ENCODE data around the gene FIGNL2. TPM values are rescaled to one million over a fixed set of nuclear protein-coding genes. Genes with fewer than 3 reads are reported as not detected.

Gene FIGNL2
- total RNA-seq, result 38.0 and 39.7 TPM in 2 replicates
- long read RNA-seq, partial matches to known transcripts, result 0 of 3 reads
- long read RNA-seq, other reads (novel, unspliced or antisense), result 3 of 3 reads

DNA sequence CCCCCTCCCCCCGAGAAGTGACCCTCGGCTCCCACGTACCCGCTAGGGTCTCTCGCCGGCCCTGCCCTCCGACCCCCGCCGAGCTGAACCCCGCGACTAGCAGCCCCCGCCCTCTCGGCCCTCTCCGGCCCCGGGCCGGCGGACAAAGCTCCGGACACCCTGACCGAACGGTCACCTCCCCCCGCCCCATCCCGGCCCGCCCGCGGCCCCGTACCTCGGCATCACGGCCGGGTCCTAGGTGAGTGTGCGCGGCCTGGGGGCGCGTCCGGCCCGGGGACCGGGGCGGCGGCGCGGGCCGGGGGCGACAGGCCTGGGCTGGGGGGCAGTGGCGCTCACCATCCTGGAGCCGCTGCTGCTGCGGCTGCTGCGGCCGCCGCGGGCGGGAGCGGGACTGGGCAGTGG lies at the start of gene FIGNL2:
Gene FIGNL2, minus strand, starts transcription at position 393 of the 402 bp plus-strand sequence. CDS start 26,305 bp downstream, outside the sequence.
- Mint-ChIP-seq H3K36me3 (ENCODE audit: low read depth) (no peaks in the 10 kb centered on the region), H3K9me3 (no peaks in the 10 kb centered on the region), H3K4me3 (peak within 1 kb of the TSS; percentile 94), H3K27ac (ENCODE audit: unreplicated experiment) (peak within 1 kb of the TSS; percentile 78), H3K27me3 (ENCODE audit: low read depth) (no peaks in the 10 kb centered on the region), H3K4me1 (peaks cover 47% of the 10 kb centered on the region)
- peak; percentile 40 for DNase-seq (ENCODE audit: low read depth, low spot score)
- TF ChIP-seq CTCF (conservative IDR thresholded peaks at IDR 0.05), result no peak

- H3K9me3 Mint-ChIP-seq, result no peaks in the 10 kb centered on the region
- H3K27me3 Mint-ChIP-seq (ENCODE audit: low read depth), result no peaks in the 10 kb centered on the region
- no peak for DNase-seq (ENCODE audit: low read depth, low spot score)
- no peak overlapping the region for H3K27ac Mint-ChIP-seq (ENCODE audit: unreplicated experiment)
- TF ChIP-seq CTCF (conservative IDR thresholded peaks at IDR 0.05), result no peak
- no peaks in the 10 kb centered on the region for H3K36me3 Mint-ChIP-seq (ENCODE audit: low read depth)
- H3K4me1 Mint-ChIP-seq, result no peaks in the 10 kb centered on the region
- no peak overlapping the region for H3K4me3 Mint-ChIP-seq
These were observed 48.7 kb upstream of the FIGNL2 start for GRCh38 chr12:51897181-51897580.

GRCh38 chr12:51896236-51896635 lies 47.7 kb upstream of the FIGNL2 start:
- Mint-ChIP-seq H3K9me3 (no peaks in the 10 kb centered on the region), H3K27me3 (ENCODE audit: low read depth) (no peaks in the 10 kb centered on the region), H3K4me1 (no peaks in the 10 kb centered on the region), H3K4me3 (no peak overlapping the region), H3K36me3 (ENCODE audit: low read depth) (no peaks in the 10 kb centered on the region), H3K27ac (ENCODE audit: unreplicated experiment) (no peak overlapping the region)
- no peak for TF ChIP-seq CTCF (conservative IDR thresholded peaks at IDR 0.05)
- DNase-seq (ENCODE audit: low read depth, low spot score), result no peak

DNA sequence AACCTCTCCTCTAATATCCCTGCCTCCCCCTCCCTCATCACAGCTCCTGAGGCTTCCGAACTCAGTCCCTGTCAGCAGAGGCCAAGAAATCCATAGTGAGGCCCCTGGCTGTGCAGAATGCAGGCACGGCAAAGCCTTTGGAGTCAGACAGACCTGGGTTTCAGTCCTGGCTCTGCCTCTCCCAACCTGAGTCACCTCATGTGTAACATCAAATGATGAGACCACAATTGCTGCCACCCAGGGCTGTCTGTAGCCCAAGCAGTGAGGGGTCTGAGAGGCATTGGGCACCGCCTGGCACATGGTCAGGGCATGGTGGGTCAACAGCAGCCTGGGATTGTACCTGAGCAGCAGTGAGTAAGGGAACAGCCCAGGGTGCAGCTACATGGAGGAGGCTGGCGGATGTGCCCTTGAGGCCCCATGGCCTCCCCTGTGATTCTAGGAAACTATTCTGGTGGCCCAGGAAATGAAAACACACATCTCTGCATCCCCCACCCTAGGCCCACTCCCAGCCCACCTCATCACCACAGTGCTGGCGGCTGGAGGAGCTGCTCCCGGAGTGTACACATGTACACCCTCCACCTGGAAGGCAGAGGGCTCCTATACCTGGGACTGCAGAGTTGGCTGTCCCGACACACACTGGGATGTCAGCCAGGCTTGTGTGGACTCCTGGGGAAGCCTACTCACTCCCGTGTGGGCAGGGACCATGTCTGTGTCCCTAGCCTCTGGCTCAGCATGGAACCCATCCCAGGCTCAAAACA lies 47.0 kb upstream of the FIGNL2 start:
- no peak overlapping the region for H3K27ac Mint-ChIP-seq (ENCODE audit: unreplicated experiment)

DNA sequence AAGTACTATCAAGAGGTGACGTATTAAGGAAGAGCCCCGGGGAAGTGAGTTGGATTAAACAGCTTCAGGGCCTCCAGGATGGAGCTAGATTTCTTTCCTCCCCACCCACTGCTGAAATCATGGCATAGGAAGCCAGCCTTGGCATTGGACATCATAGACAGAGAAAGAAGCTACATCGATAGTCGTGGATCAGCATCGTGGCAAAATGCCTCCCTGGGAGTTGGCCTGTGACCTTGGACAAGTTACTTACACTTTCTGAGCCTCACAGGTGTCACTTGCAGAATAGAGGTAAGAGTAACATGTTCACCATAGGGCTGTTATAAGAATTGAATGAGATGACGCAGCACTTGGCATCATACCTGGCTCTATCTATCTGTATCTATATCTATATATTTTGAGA lies 45.3 kb upstream of the FIGNL2 start:
- Mint-ChIP-seq H3K27me3 (ENCODE audit: low read depth) (no peaks in the 10 kb centered on the region), H3K4me1 (no peaks in the 10 kb centered on the region), H3K4me3 (no peak overlapping the region), H3K9me3 (no peaks in the 10 kb centered on the region), H3K27ac (ENCODE audit: unreplicated experiment) (no peak overlapping the region), H3K36me3 (ENCODE audit: low read depth) (no peaks in the 10 kb centered on the region)
- no peak for TF ChIP-seq CTCF (conservative IDR thresholded peaks at IDR 0.05)
- no peak for DNase-seq (ENCODE audit: low read depth, low spot score)

More for the DNA sequence above, 47.0 kb upstream of the FIGNL2 start:
- Mint-ChIP-seq H3K27me3 (ENCODE audit: low read depth) (no peaks in the 10 kb centered on the region), H3K36me3 (ENCODE audit: low read depth) (no peaks in the 10 kb centered on the region), H3K9me3 (no peaks in the 10 kb centered on the region), H3K4me3 (no peak overlapping the region), H3K4me1 (no peaks in the 10 kb centered on the region)
- TF ChIP-seq CTCF (conservative IDR thresholded peaks at IDR 0.05), result no peak
- no peak for DNase-seq (ENCODE audit: low read depth, low spot score)

Measured in neural crest cell (in vitro differentiated cells).